ENCODE data around the gene HPS5. TPM values are rescaled to one million over a fixed set of nuclear protein-coding genes. Genes with fewer than 3 reads are reported as not detected.
A peak's percentile ranks its signal among the peaks of the same experiment; 100 is the strongest.
"Not testable (repeated sequence)": the region's sequence is repeated elsewhere in the genome, so short reads cannot be mapped to it uniquely, and the experiment has no call there.

HPS5 gene
- total RNA-seq, 2 experiments from 2014 or later: 20.3 to 22.6 TPM

GRCh38 chr11:18294862-18295261, 27.1 kb downstream of the HPS5 start:
- ChIA-PET POLR2A (interaction anchor here (1.1 to 1.3 kb wide), 2 partner anchors 26 to 51 kb away, joined by 3 to 7 read pairs; no protein-coding TSS in a partner anchor), CTCF (interaction anchor here (0.9 to 2.7 kb wide), 5 partner anchors 12 to 51 kb away, joined by 3 to 13 read pairs (median 5); partner anchors contain the start of genes GTF2H1 and HPS5)
- peaks cover 20% of the 10 kb centered on the region for H3K4me1 Mint-ChIP-seq
- H3K4me3 Mint-ChIP-seq: no peak overlapping the region
- no peak overlapping the region for H3K27ac Mint-ChIP-seq
- peaks cover 74% of the 10 kb centered on the region for H3K36me3 Mint-ChIP-seq (ENCODE audit: low read depth)
- H3K27me3 Mint-ChIP-seq: no peaks in the 10 kb centered on the region
- DNase-seq: no peak
- no peaks in the 10 kb centered on the region for H3K9me3 Mint-ChIP-seq

- CTCF ChIA-PET: interaction anchor here (0.8 to 1.4 kb wide), 3 partner anchors 28 to 184 kb away, joined by 3 to 4 read pairs (median 3); no protein-coding TSS in a partner anchor
- Mint-ChIP-seq H3K9me3 (no peaks in the 10 kb centered on the region), H3K27ac (no peak overlapping the region), H3K27me3 (no peaks in the 10 kb centered on the region), H3K4me1 (no peaks in the 10 kb centered on the region), H3K4me3 (no peak overlapping the region), H3K36me3 (ENCODE audit: low read depth) (peaks cover 66% of the 10 kb centered on the region)
- DNase-seq: no peak
- POLR2A ChIA-PET: no interaction called here
These were observed 33.0 kb downstream of the HPS5 start for GRCh38 chr11:18288911-18289310.

- ChIA-PET CTCF (interaction anchor here (1.4 kb wide), 1 partner anchor 42 kb away, joined by 4 read pairs; no protein-coding TSS in a partner anchor), POLR2A (interaction anchor here (2.4 kb wide), 1 partner anchor 36 kb away, joined by 8 read pairs; the partner anchor contains the start of genes GTF2H1 and HPS5)
- no peak overlapping the region for H3K4me3 Mint-ChIP-seq
- H3K4me1 Mint-ChIP-seq: peaks cover 12% of the 10 kb centered on the region
- DNase-seq: no peak
- H3K36me3 Mint-ChIP-seq (ENCODE audit: low read depth): peaks cover 66% of the 10 kb centered on the region
- H3K27me3 Mint-ChIP-seq: no peaks in the 10 kb centered on the region
- H3K9me3 Mint-ChIP-seq: no peaks in the 10 kb centered on the region
- no peak overlapping the region for H3K27ac Mint-ChIP-seq
These were observed 36.1 kb downstream of the HPS5 start for GRCh38 chr11:18285841-18286240.

- Mint-ChIP-seq H3K4me1 (peaks cover 30% of the 10 kb centered on the region), H3K9me3 (no peaks in the 10 kb centered on the region), H3K27me3 (no peaks in the 10 kb centered on the region), H3K36me3 (ENCODE audit: low read depth) (peaks cover 70% of the 10 kb centered on the region), H3K4me3 (no peak overlapping the region), H3K27ac (no peak overlapping the region)
- no peak for DNase-seq
- ChIA-PET POLR2A (interaction anchor here (1.5 kb wide), 1 partner anchor 38 kb away, joined by 4 read pairs; no protein-coding TSS in a partner anchor), CTCF (interaction anchor here (1.0 to 1.3 kb wide), 2 partner anchors 13 to 39 kb away, joined by 3 to 4 read pairs; no protein-coding TSS in a partner anchor)
These were observed 39.3 kb downstream of the HPS5 start for GRCh38 chr11:18282626-18283025.

GRCh38 chr11:18280438-18281045, 41.4 kb downstream of the HPS5 start:
- Mint-ChIP-seq H3K4me1 (peaks cover 30% of the 10 kb centered on the region), H3K27ac (peak overlapping the region; percentile 72), H3K27me3 (no peaks in the 10 kb centered on the region), H3K9me3 (no peaks in the 10 kb centered on the region), H3K36me3 (ENCODE audit: low read depth) (peaks cover 57% of the 10 kb centered on the region), H3K4me3 (peak overlapping the region; percentile 59)
- POLR2A ChIA-PET: interaction anchor here (0.6 to 1.0 kb wide), 2 partner anchors 9 to 1098 kb away, joined by 3 read pairs; no protein-coding TSS in a partner anchor
- CTCF ChIA-PET: interaction anchor here (0.6 to 2.0 kb wide), 3 partner anchors 15 to 390 kb away, joined by 3 to 9 read pairs (median 3); no protein-coding TSS in a partner anchor
- no peak for DNase-seq

GRCh38 chr11:18277565-18278271, 44.2 kb downstream of the HPS5 start:
- peaks cover 30% of the 10 kb centered on the region for H3K4me1 Mint-ChIP-seq
- ChIA-PET POLR2A (interaction anchor here (0.9 to 1.2 kb wide), 3 partner anchors 9 to 117 kb away, joined by 3 read pairs; no protein-coding TSS in a partner anchor), CTCF (interaction anchor here (0.9 to 1.5 kb wide), 2 partner anchors 14 to 34 kb away, joined by 3 to 6 read pairs; no protein-coding TSS in a partner anchor)
- H3K36me3 Mint-ChIP-seq (ENCODE audit: low read depth): peaks cover 45% of the 10 kb centered on the region
- DNase-seq: no peak
- no peaks in the 10 kb centered on the region for H3K9me3 Mint-ChIP-seq
- H3K27ac Mint-ChIP-seq: no peak overlapping the region
- H3K4me3 Mint-ChIP-seq: no peak overlapping the region
- no peaks in the 10 kb centered on the region for H3K27me3 Mint-ChIP-seq

- Mint-ChIP-seq H3K4me3 (no peak overlapping the region), H3K9me3 (no peaks in the 10 kb centered on the region), H3K36me3 (ENCODE audit: low read depth) (peaks cover 4% of the 10 kb centered on the region), H3K27ac (no peak overlapping the region), H3K4me1 (peaks cover 9% of the 10 kb centered on the region), H3K27me3 (no peaks in the 10 kb centered on the region)
- POLR2A ChIA-PET: no interaction called here
- no peak for DNase-seq
- CTCF ChIA-PET: no interaction called here
These were observed 50.7 kb downstream of the HPS5 start for GRCh38 chr11:18271206-18271605.

GRCh38 chr11:18270102-18270501, 51.8 kb downstream of the HPS5 start:
- POLR2A ChIA-PET: interaction anchor here (0.6 kb wide), 1 partner anchor 137 kb away, joined by 3 read pairs; no protein-coding TSS in a partner anchor
- no peak overlapping the region for H3K27ac Mint-ChIP-seq

GRCh38 chr11:18269252-18269651, 52.7 kb downstream of the HPS5 start:
- H3K4me3 Mint-ChIP-seq; H3K27me3 Mint-ChIP-seq; CTCF ChIA-PET; H3K27ac Mint-ChIP-seq; H3K9me3 Mint-ChIP-seq; H3K36me3 Mint-ChIP-seq (ENCODE audit: low read depth); DNase-seq: not testable (repeated sequence)
- POLR2A ChIA-PET: interaction anchor here (0.7 kb wide), 1 partner anchor 8 kb away, joined by 3 read pairs; no protein-coding TSS in a partner anchor
- H3K4me1 Mint-ChIP-seq: peaks cover 22% of the 10 kb centered on the region

More at GRCh38 chr11:18270102-18270501, 51.8 kb downstream of the HPS5 start:
- Mint-ChIP-seq H3K4me3 (no peak overlapping the region), H3K27me3 (no peaks in the 10 kb centered on the region), H3K36me3 (ENCODE audit: low read depth) (peaks cover 1% of the 10 kb centered on the region), H3K4me1 (peaks cover 15% of the 10 kb centered on the region), H3K9me3 (no peaks in the 10 kb centered on the region)
- CTCF ChIA-PET: interaction anchor here (0.6 to 1.2 kb wide), 2 partner anchors 26 to 31 kb away, joined by 3 to 4 read pairs; no protein-coding TSS in a partner anchor
- no peak for DNase-seq

GRCh38 chr11:18267335-18268133, 54.4 kb downstream of the HPS5 start:
- H3K27ac Mint-ChIP-seq: peak overlapping the region; percentile 63
- H3K36me3 Mint-ChIP-seq (ENCODE audit: low read depth); DNase-seq; POLR2A ChIA-PET; H3K9me3 Mint-ChIP-seq; CTCF ChIA-PET; H3K27me3 Mint-ChIP-seq: not testable (repeated sequence)
- H3K4me1 Mint-ChIP-seq: peaks cover 28% of the 10 kb centered on the region
- peak overlapping the region; percentile 29 for H3K4me3 Mint-ChIP-seq

- Mint-ChIP-seq H3K4me1 (peaks cover 28% of the 10 kb centered on the region), H3K36me3 (ENCODE audit: low read depth) (no peaks in the 10 kb centered on the region), H3K4me3 (no peak within 1 kb of the TSS), H3K27me3 (no peaks in the 10 kb centered on the region), H3K27ac (no peak within 1 kb of the TSS), H3K9me3 (no peaks in the 10 kb centered on the region)
- ChIA-PET POLR2A (interaction anchor here (1.1 kb wide), 1 partner anchor 368 kb away, joined by 3 read pairs; the partner anchor contains the start of gene SPTY2D1), CTCF (no interaction called here)
- no peak for DNase-seq
These were observed 56.0 kb downstream of the HPS5 start, which contains the start of gene SAA1 for GRCh38 chr11:18265949-18266348. TSS of gene SAA1 (plus strand) at chr11:18266264. CDS start at chr11:18266888, 624 bp downstream.
